HEK293 (cell line): ENCODE data around the gene CTNNA2.

Experiments used
- CTCF ChIA-PET: fragments of 350-600 bp; formaldehyde crosslinking; extraction: SDS; loops from one replicate; lab custom pipeline; 2021; ENCODE audit warnings: antibody characterized with exemption; lab: Yijun Ruan, JAX
- POLR2A ChIA-PET: fragments of 300-600 bp; formaldehyde crosslinking; extraction: SDS; loops from one replicate; lab custom pipeline; 2020; ENCODE audit warnings: antibody characterized with exemption, inconsistent platforms; lab: Yijun Ruan, JAX
- H3K27ac ChIP-seq: fragments of 200-500 bp; sonication (Bioruptor generic); 2 replicates; pipeline ENCODE4 v1.5.1; 2014; ENCODE audit warnings: low read depth, low read length, control low read depth, inconsistent platforms; ENCODE audit errors: extremely low read depth
- H3K36me3 ChIP-seq, 2 experiments: fragments of 200-500 bp in 1 of 2; sonication (Bioruptor generic) in 1 of 2; 1 replicate in 1 of 2; 2 replicates in 1 of 2; pipeline ENCODE4 v1.5.1; 2014 to 2017; ENCODE audit warnings: inconsistent platforms in 2 of 2, low read length in 2 of 2; ENCODE audit not compliant: control insufficient read depth in 2 of 2, insufficient read depth in 1 of 2
- H3K4me1 ChIP-seq: fragments of 200-500 bp; sonication (Bioruptor generic); 2 replicates; pipeline ENCODE4 v1.5.1; 2014; ENCODE audit warnings: mild to moderate bottlenecking, low read length, inconsistent platforms; ENCODE audit not compliant: control insufficient read depth, insufficient read depth
- H3K4me3 ChIP-seq: 2 replicates; pipeline ENCODE4 v1.5.1; 2011; ENCODE audit warnings: low read depth, mild to moderate bottlenecking, control low read depth, low read length, moderate library complexity
- H3K9me3 ChIP-seq: fragments of 200-500 bp; sonication (Bioruptor generic); 2 replicates; pipeline ENCODE4 v1.5.1; 2014; ENCODE audit warnings: low read depth, low read length, inconsistent platforms; ENCODE audit not compliant: control insufficient read depth, insufficient read depth
- BCL11B ChIP-seq: fragments of 450-650 bp; formaldehyde crosslinking; IDR thresholded peaks from 2 replicates; pipeline ENCODE4 v1.5.1; 2016; ENCODE audit warnings: low read depth, missing biosample characterization, missing genetic modification characterization
- GFI1B ChIP-seq: fragments of 450-650 bp; formaldehyde crosslinking; IDR thresholded peaks from 2 replicates; pipeline ENCODE4 v1.5.1; 2016; ENCODE audit warnings: missing biosample characterization, missing genetic modification characterization
- GLI2 ChIP-seq: fragments of 450-650 bp; formaldehyde crosslinking; IDR thresholded peaks from 2 replicates; pipeline ENCODE4; 2017; ENCODE audit warnings: missing biosample characterization, missing genetic modification characterization, low read depth, borderline replicate concordance
- KLF7 ChIP-seq: fragments of 450-650 bp; formaldehyde crosslinking; IDR thresholded peaks from 2 replicates; pipeline ENCODE4 v1.5.1; 2016; ENCODE audit warnings: missing biosample characterization, missing genetic modification characterization, borderline replicate concordance
- TCF7L2 ChIP-seq: IDR thresholded peaks from 2 replicates; pipeline ENCODE4 v1.6.1; 2011; ENCODE audit warnings: low read depth, mild to moderate bottlenecking, inconsistent platforms, low read length, moderate library complexity, borderline replicate concordance
- YY2 ChIP-seq: fragments of 450-650 bp; formaldehyde crosslinking; IDR thresholded peaks from 2 replicates; pipeline ENCODE4 v1.5.1; 2016; ENCODE audit warnings: missing biosample characterization, missing genetic modification characterization
- ZEB2 ChIP-seq: fragments of 450-650 bp; formaldehyde crosslinking; IDR thresholded peaks from 2 replicates; pipeline ENCODE4 v1.5.1; 2016; ENCODE audit warnings: missing biosample characterization, missing genetic modification characterization
- ZFP69B ChIP-seq: fragments of 450-650 bp; formaldehyde crosslinking; IDR thresholded peaks from 2 replicates; pipeline ENCODE4 v1.5.1; 2016; ENCODE audit warnings: missing biosample characterization, missing genetic modification characterization
- ZNF10 ChIP-seq: fragments of 450-650 bp; formaldehyde crosslinking; IDR thresholded peaks from 2 replicates; pipeline ENCODE4 v1.5.1; 2017; ENCODE audit warnings: missing biosample characterization, missing genetic modification characterization
- ZNF132 ChIP-seq: fragments of 450-650 bp; formaldehyde crosslinking; IDR thresholded peaks from 2 replicates; pipeline ENCODE4 v1.5.1; 2017; ENCODE audit warnings: missing biosample characterization, missing genetic modification characterization, borderline replicate concordance
- ZNF155 ChIP-seq: fragments of 450-650 bp; formaldehyde crosslinking; IDR thresholded peaks from 2 replicates; pipeline ENCODE4 v1.5.1; 2016; ENCODE audit warnings: missing biosample characterization, missing genetic modification characterization
- ZNF302 ChIP-seq: fragments of 450-650 bp; formaldehyde crosslinking; IDR thresholded peaks from 2 replicates; pipeline ENCODE4 v1.5.1; 2016; ENCODE audit warnings: missing biosample characterization, missing genetic modification characterization, low read depth
- ZNF366 ChIP-seq: fragments of 450-650 bp; formaldehyde crosslinking; conservative IDR thresholded peaks from 2 replicates; pipeline ENCODE4 v1.5.1; 2016; ENCODE audit warnings: missing biosample characterization, missing genetic modification characterization
- ZNF37A ChIP-seq: fragments of 450-650 bp; IDR thresholded peaks from 2 replicates; pipeline ENCODE4 v1.5.1; 2018; ENCODE audit warnings: missing biosample characterization, missing genetic modification characterization
- ZNF433 ChIP-seq: fragments of 450-650 bp; formaldehyde crosslinking; IDR thresholded peaks from 2 replicates; pipeline ENCODE4 v1.5.1; 2016; ENCODE audit warnings: missing biosample characterization, missing genetic modification characterization, low read depth
- ZNF529 ChIP-seq: fragments of 450-650 bp; formaldehyde crosslinking; IDR thresholded peaks from 2 replicates; pipeline ENCODE4 v1.5.1; 2017; ENCODE audit warnings: missing genetic modification characterization, missing biosample characterization; ENCODE audit not compliant: insufficient replicate concordance
- ZNF530 ChIP-seq: fragments of 450-650 bp; formaldehyde crosslinking; IDR thresholded peaks from 2 replicates; pipeline ENCODE4 v1.5.1; 2016; ENCODE audit warnings: low read depth, missing biosample characterization, missing genetic modification characterization
- ZNF549 ChIP-seq: fragments of 450-650 bp; IDR thresholded peaks from 2 replicates; pipeline ENCODE4 v1.5.1; 2018; ENCODE audit warnings: missing biosample characterization, missing genetic modification characterization, mild to moderate bottlenecking, inconsistent platforms, moderate library complexity
- ZNF571 ChIP-seq: fragments of 450-650 bp; formaldehyde crosslinking; IDR thresholded peaks from 2 replicates; pipeline ENCODE4 v1.5.0; 2017; ENCODE audit warnings: missing biosample characterization, missing genetic modification characterization
- ZNF585B ChIP-seq: fragments of 450-650 bp; formaldehyde crosslinking; IDR thresholded peaks from 2 replicates; pipeline ENCODE4 v1.5.1; 2016; ENCODE audit warnings: missing biosample characterization, missing genetic modification characterization
- ZSCAN23 ChIP-seq: fragments of 450-650 bp; formaldehyde crosslinking; IDR thresholded peaks from 2 replicates; pipeline ENCODE4 v1.5.1; 2016; ENCODE audit warnings: missing biosample characterization, missing genetic modification characterization
- TF ChIP-seq, protein P1 (sequence below): fragments of 450-650 bp; formaldehyde crosslinking; IDR thresholded peaks from 2 replicates; pipeline ENCODE4 v1.5.1; 2016; ENCODE audit warnings: missing biosample characterization, missing genetic modification characterization
- TF ChIP-seq, protein P2 (sequence below): fragments of 450-650 bp; formaldehyde crosslinking; IDR thresholded peaks from 2 replicates; pipeline ENCODE4 v1.5.1; 2016; ENCODE audit warnings: missing biosample characterization, missing genetic modification characterization, low read depth
- TF ChIP-seq, protein P3 (sequence below): fragments of 450-650 bp; formaldehyde crosslinking; IDR thresholded peaks from 2 replicates; pipeline ENCODE4 v1.5.1; 2016; ENCODE audit warnings: missing biosample characterization, missing genetic modification characterization, borderline replicate concordance
- TF ChIP-seq, protein P4 (sequence below): sonication (generic); formaldehyde crosslinking; IDR thresholded peaks from 2 replicates; pipeline ENCODE4 v1.8.1; 2022; ENCODE audit warnings: mild to moderate bottlenecking, moderate library complexity, missing genetic modification reagents
- TF ChIP-seq, protein P5 (sequence below): fragments of 450-650 bp; formaldehyde crosslinking; IDR thresholded peaks from 2 replicates; pipeline ENCODE4 v1.5.1; 2016; ENCODE audit warnings: missing biosample characterization, missing genetic modification characterization

Gene CTNNA2

GRCh38 chr2:79700651-79701050, 187.8 kb downstream of the CTNNA2 start:
- H3K27ac ChIP-seq = no peak overlapping the region
- ChIA-PET CTCF (interaction anchor here (0.7 kb wide), 1 partner anchor 12 kb away, joined by 3 read pairs; no protein-coding TSS in a partner anchor), POLR2A (no interaction called here)
- TF ChIP-seq, protein P1, sequence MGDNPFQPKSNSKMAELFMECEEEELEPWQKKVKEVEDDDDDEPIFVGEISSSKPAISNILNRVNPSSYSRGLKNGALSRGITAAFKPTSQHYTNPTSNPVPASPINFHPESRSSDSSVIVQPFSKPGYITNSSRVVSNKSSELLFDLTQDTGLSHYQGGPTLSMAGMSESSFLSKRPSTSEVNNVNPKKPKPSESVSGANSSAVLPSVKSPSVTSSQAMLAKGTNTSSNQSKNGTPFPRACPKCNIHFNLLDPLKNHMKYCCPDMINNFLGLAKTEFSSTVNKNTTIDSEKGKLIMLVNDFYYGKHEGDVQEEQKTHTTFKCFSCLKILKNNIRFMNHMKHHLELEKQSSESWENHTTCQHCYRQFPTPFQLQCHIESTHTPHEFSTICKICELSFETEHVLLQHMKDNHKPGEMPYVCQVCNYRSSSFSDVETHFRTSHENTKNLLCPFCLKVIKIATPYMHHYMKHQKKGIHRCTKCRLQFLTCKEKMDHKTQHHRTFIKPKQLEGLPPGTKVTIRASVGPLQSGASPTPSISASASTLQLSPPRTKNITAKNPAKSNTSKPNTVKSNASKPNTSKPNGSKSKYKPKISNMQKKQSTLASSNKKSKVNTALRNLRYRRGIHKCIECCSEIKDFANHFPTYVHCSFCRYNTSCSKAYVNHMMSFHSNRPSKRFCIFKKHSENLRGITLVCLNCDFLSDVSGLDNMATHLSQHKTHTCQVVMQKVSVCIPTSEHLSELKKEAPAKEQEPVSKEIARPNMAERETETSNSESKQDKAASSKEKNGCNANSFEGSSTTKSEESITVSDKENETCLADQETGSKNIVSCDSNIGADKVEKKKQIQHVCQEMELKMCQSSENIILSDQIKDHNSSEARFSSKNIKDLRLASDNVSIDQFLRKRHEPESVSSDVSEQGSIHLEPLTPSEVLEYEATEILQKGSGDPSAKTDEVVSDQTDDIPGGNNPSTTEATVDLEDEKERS = no peak
- no peak for TF ChIP-seq ZNF529 (tag by site-specific recombination)
- no peak for TF ChIP-seq ZNF571 (tag by site-specific recombination)
- TF ChIP-seq ZNF585B (tag by site-specific recombination) = no peak
- no peak for TF ChIP-seq ZNF302 (tag by site-specific recombination)
- no peaks in the 10 kb centered on the region for H3K9me3 ChIP-seq
- H3K4me3 ChIP-seq = no peak overlapping the region
- H3K36me3 ChIP-seq = no peaks in the 10 kb centered on the region
- no peaks in the 10 kb centered on the region for H3K4me1 ChIP-seq

DNA sequence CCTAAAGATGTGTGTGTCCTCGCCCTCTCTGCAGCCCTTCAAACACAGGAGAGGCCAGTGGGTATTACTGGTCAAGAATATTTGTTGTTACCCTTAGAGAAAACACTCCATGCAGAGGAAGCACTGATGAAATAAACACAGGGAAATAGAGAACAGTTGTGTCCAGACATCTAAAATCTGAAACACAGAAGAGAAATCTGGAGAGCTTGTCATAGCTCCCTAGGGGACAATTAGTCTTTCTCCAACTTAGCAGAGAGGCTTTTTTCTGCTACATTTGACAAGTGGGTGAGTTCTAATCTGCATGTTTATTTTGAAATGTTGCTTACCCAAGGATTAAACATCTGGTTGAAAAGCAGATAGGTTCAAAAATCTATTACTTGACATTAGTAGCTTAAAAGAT, 190.1 kb downstream of the CTNNA2 start:
- CTCF ChIA-PET = no interaction called here
- H3K36me3 ChIP-seq = no peaks in the 10 kb centered on the region

GRCh38 chr2:79711098-79711497, 198.2 kb downstream of the CTNNA2 start:
- CTCF ChIA-PET = no interaction called here
- no peak overlapping the region for H3K27ac ChIP-seq
- H3K9me3 ChIP-seq = no peaks in the 10 kb centered on the region
- no peaks in the 10 kb centered on the region for H3K36me3 ChIP-seq
- H3K4me1 ChIP-seq = no peaks in the 10 kb centered on the region
- H3K4me3 ChIP-seq = no peak overlapping the region
- POLR2A ChIA-PET = no interaction called here
- TF ChIP-seq ZSCAN23 (tag by site-specific recombination) (no peak), ZNF549 (tag by site-specific recombination) (no peak), ZNF366 (tag by site-specific recombination) (no peak), ZNF433 (tag by site-specific recombination) (no peak), KLF7 (no peak), ZNF37A (tag by site-specific recombination) (no peak), ZEB2 (no peak), ZFP69B (tag by site-specific recombination) (no peak), ZNF530 (tag by site-specific recombination) (no peak), YY2 (tag by site-specific recombination) (no peak), ZNF10 (tag by site-specific recombination) (no peak), BCL11B (tag by site-specific recombination) (no peak), ZNF132 (tag by site-specific recombination) (no peak)
- TF ChIP-seq, protein P2, sequence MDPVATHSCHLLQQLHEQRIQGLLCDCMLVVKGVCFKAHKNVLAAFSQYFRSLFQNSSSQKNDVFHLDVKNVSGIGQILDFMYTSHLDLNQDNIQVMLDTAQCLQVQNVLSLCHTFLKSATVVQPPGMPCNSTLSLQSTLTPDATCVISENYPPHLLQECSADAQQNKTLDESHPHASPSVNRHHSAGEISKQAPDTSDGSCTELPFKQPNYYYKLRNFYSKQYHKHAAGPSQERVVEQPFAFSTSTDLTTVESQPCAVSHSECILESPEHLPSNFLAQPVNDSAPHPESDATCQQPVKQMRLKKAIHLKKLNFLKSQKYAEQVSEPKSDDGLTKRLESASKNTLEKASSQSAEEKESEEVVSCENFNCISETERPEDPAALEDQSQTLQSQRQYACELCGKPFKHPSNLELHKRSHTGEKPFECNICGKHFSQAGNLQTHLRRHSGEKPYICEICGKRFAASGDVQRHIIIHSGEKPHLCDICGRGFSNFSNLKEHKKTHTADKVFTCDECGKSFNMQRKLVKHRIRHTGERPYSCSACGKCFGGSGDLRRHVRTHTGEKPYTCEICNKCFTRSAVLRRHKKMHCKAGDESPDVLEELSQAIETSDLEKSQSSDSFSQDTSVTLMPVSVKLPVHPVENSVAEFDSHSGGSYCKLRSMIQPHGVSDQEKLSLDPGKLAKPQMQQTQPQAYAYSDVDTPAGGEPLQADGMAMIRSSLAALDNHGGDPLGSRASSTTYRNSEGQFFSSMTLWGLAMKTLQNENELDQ = no peak
- TF ChIP-seq, protein P3, sequence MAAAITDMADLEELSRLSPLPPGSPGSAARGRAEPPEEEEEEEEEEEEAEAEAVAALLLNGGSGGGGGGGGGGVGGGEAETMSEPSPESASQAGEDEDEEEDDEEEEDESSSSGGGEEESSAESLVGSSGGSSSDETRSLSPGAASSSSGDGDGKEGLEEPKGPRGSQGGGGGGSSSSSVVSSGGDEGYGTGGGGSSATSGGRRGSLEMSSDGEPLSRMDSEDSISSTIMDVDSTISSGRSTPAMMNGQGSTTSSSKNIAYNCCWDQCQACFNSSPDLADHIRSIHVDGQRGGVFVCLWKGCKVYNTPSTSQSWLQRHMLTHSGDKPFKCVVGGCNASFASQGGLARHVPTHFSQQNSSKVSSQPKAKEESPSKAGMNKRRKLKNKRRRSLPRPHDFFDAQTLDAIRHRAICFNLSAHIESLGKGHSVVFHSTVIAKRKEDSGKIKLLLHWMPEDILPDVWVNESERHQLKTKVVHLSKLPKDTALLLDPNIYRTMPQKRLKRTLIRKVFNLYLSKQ = no peak
- TF ChIP-seq, protein P4, sequence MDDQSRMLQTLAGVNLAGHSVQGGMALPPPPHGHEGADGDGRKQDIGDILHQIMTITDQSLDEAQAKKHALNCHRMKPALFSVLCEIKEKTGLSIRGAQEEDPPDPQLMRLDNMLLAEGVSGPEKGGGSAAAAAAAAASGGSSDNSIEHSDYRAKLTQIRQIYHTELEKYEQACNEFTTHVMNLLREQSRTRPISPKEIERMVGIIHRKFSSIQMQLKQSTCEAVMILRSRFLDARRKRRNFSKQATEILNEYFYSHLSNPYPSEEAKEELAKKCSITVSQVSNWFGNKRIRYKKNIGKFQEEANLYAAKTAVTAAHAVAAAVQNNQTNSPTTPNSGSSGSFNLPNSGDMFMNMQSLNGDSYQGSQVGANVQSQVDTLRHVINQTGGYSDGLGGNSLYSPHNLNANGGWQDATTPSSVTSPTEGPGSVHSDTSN (CRISPR knock-in tag) = no peak
- TF ChIP-seq, protein P5, sequence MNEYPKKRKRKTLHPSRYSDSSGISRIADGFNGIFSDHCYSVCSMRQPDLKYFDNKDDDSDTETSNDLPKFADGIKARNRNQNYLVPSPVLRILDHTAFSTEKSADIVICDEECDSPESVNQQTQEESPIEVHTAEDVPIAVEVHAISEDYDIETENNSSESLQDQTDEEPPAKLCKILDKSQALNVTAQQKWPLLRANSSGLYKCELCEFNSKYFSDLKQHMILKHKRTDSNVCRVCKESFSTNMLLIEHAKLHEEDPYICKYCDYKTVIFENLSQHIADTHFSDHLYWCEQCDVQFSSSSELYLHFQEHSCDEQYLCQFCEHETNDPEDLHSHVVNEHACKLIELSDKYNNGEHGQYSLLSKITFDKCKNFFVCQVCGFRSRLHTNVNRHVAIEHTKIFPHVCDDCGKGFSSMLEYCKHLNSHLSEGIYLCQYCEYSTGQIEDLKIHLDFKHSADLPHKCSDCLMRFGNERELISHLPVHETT = no peak

More for the DNA sequence above, 190.1 kb downstream of the CTNNA2 start:
- TF ChIP-seq ZFP69B (tag by site-specific recombination) (no peak), GLI2 (no peak), TCF7L2 (peak; percentile 79), ZNF155 (tag by site-specific recombination) (no peak), GFI1B (tag by site-specific recombination) (no peak)
- H3K4me1 ChIP-seq = no peaks in the 10 kb centered on the region
- H3K27ac ChIP-seq = no peak overlapping the region
- no peak overlapping the region for H3K4me3 ChIP-seq
- H3K9me3 ChIP-seq = no peaks in the 10 kb centered on the region
- POLR2A ChIA-PET = no interaction called here
